ENCODE results near the gene RAD51B.

DNA sequence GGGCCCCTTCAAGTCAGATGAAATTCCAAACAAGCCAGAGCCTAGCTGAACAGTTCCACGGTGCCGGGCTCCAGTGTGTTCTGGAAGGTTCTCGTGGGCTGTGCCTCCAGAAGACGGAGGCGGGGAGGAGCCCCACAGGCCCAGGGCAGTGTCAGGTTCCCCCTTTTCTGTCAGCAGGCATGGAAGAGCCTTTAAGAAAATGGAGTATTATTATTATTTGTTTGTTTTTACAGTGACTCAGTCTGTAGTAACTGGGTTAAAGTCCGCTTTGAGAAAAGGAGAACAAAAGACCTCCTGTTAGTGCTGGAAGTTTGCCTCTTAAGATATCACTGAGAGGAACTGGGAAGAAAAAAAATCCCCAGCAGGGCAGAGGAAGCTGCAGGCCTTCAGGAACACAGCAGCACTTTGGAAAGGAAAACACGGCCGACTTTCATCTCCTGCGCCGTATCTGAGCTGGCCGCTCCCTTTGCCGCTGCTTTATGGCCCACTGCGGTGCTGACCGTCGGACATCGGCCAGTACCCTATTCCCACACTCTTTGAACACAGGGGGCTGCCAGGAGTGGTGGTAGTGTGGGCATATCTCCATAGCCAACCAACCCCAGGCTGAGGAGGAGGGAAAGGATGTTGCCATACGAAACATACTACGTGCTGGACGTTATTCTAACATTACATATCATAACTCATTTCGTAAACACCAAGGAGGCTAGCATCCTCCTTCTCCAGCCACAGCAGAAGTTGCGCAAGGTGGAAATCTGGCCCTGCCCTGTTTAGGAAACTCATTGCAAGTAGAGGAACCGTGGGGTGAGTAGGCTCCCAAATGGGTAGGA is 779.3 kb downstream of the RAD51B start:
- no peak for TF ChIP-seq CTCF (IDR thresholded peaks at IDR 0.05)
- TF ChIP-seq POLR2A (IDR thresholded peaks at IDR 0.05) = no peak

All from thyroid gland (tissue), 4 donors.